Right ventricle myocardium superior (tissue), 1 donor: ENCODE data around the gene ACAP3. TPM values are rescaled to one million over a fixed set of nuclear protein-coding genes. Genes with fewer than 3 reads are reported as not detected.

Source experiments
- ATAC-seq: fragments of 200-7000 bp; cut with Tn5 transposase; one replicate; pipeline ENCODE4 v1.9.1; 2020; ENCODE audit warnings: mild to moderate bottlenecking; ENCODE audit not compliant: poor library complexity
- DNase-seq: peaks from one replicate; pipeline ENCODE4 v3.0.0-alpha.2; 2020
- intact Hi-C: fragments of 100-400 bp; cut with DNase I; formaldehyde crosslinking; loops from one replicate; pipeline ENCODE4 v1.11.2; 2022
- total RNA-seq: library from RNA; stranded (reverse); fragmentation: NEBNext Ultra II Directional; extraction: Animal tissue kit (Norgen Biotek cat#: 25700); gene quantifications from one replicate; pipeline ENCODE4 v1.2.1, GENCODE V29; 2021
- donor health status: DM: no; HTN: yes; CAD: no; lungs with severe emphysema.

Gene ACAP3
- total RNA-seq, 1 donor from 2014 or later = 56.3 TPM

DNA sequence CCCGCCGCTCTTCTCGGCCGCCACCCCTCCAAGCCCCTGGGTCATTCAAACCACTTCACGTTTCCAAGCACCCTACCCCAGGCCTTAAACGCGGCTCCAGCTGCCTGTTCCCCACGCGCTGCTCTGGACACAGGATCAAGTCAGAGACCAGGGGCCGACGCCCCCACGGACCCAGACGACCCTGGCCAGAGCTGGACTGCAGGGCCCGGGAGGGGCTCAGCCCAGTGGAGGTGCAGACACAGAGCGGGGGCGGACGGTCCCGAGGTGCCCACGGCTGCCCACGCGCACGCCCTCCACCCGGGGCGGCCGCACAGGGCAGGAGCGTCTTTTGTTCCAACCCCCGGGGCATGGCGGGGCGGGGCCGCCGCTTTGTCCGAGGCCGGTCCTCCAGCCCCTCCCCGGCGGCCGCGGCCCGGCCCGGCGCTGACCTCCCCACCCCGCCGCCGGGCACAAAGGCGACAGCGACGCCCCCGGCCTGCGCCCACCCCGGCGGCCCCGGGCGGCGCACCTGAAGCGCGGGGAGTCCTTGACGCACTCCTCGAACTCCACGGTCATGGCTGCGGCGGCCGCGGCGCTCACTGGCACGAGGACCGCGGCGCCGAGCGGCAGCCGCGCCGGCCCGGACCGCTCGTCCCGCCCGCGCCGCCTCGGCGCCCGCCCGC is 338 bp downstream of the ACAP3 start:
- intact Hi-C loops = no loop called here
- DNase-seq = peak; percentile 77
- peak; percentile 0 for ATAC-seq

GRCh38 chr1:1306661-1307260 is 969 bp downstream of the ACAP3 start:
- intact Hi-C loops = no loop called here
- no peak for ATAC-seq
- DNase-seq = no peak

- DNase-seq (no peak), ATAC-seq (no peak)
- intact Hi-C loops = no loop called here
Measured at GRCh38 chr1:1306070-1306660, 1.6 kb downstream of the ACAP3 start.

- ATAC-seq = peak; percentile 7
- intact Hi-C loops = no loop called here
- peak; percentile 86 for DNase-seq
Measured at GRCh38 chr1:1305300-1306069, 2.2 kb downstream of the ACAP3 start.

- ATAC-seq (peak; percentile 18), DNase-seq (peak; percentile 86)
- intact Hi-C loops = no loop called here
Measured at GRCh38 chr1:1304331-1305299, 3.1 kb downstream of the ACAP3 start.

- no peak for DNase-seq
- ATAC-seq = no peak
- intact Hi-C loops = no loop called here
Measured at GRCh38 chr1:1303736-1304135, 4.0 kb downstream of the ACAP3 start.

- ATAC-seq = no peak
- intact Hi-C loops = no loop called here
- no peak for DNase-seq
Measured at GRCh38 chr1:1302951-1303509, 4.7 kb downstream of the ACAP3 start.

GRCh38 chr1:1302006-1302430 is 5.7 kb downstream of the ACAP3 start:
- DNase-seq (no peak), ATAC-seq (no peak)
- intact Hi-C loops = no loop called here

- no peak for DNase-seq
- no peak for ATAC-seq
- intact Hi-C loops = no loop called here
Measured at GRCh38 chr1:1300352-1300739, 7.4 kb downstream of the ACAP3 start.

GRCh38 chr1:1299686-1300351 is 7.9 kb downstream of the ACAP3 start:
- ATAC-seq = no peak
- intact Hi-C loops = no loop called here
- no peak for DNase-seq

- intact Hi-C loops = no loop called here
Measured at GRCh38 chr1:1298861-1299685, 8.7 kb downstream of the ACAP3 start.

DNA sequence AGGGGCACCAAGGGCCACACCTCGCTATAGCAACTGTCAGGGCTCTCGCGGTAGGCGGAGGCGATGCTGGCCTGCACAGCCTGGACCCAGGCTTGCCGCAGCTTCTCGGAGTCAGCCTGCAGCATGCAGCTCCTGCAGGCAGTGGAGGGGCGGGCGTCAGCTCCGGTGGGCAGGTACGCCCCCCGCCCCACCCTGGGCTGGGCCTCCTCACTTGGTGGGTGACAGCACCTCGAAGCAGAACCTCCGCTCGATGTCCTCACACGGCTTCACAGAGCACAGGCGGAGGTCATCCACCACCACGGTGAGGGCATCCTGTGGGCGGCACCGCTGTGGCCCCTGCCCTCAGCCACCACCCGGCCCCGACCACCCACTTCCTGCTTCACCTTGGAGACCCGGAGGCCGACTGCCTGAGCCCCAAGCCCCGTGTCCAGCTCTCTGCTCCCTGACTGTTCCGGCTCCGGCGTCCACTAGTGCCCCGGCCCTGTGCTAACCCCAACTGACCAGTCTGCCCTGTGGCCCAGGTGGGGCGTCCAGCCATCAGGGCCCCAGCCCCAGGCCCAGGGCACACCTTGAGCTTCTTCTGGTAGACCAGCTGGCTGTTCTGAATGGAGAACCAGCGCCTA is 9.8 kb downstream of the ACAP3 start:
- DNase-seq (no peak), ATAC-seq (no peak)
- intact Hi-C loops = no loop called here

More at GRCh38 chr1:1298861-1299685, 8.7 kb downstream of the ACAP3 start:
- no peak for ATAC-seq
- DNase-seq = no peak

- ATAC-seq (no peak), DNase-seq (no peak)
- intact Hi-C loops = no loop called here
Measured at GRCh38 chr1:1296070-1297061, 11.4 kb downstream of the ACAP3 start.

DNA sequence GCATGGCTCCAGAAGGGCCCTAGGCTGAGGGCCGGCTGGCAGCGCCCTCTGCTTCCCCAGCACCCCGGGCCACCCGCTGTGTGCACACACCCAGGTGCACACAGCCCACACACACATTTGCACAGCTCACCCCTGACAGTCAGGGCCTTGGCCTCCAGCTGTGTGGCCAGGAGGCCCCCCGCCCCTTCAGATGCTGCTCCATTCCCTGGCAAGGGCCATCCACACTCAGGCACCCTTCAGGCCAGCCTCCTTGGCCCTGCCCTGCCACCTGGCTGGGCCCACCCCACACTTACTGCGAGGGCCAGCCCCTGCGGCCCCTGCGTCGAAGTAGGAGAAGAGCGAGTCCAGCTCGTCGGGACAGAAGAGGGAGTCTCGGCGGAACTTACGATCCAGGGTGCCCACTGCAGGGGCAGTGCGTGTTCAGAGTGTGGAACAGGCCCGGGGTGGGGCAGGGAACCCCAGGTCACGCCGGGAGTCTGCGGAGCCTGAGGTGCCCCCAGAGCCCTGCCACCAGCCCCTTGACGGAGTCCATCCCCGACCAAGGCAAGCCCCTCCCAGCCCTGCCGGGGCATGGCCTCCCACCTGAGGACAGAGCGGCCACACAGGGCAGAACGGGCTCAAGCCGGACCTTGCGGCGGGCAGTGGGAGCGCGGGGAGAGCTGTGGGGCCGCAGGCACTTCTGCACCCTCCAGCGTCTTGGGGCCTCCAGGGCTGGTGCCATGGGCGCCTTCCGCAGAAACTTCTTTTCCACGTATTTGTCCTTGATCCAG is 12.4 kb downstream of the ACAP3 start:
- intact Hi-C loops = no loop called here
- DNase-seq = no peak
- ATAC-seq = no peak
